GM18499 (cell line): Measurements from ENCODE around the gene GALNT14.
A peak's percentile ranks its signal among the peaks of the same experiment; 100 is the strongest.

ENCODE experiments used
- ATAC-seq: cut with Tn5 transposase; IDR thresholded peaks from one replicate; pipeline ENCODE4 v1.9.1; 2021; ENCODE audit warnings: moderate number of reproducible peaks; ENCODE audit not compliant: insufficient read depth, unreplicated experiment

Gene GALNT14

GRCh38 chr2:31058096-31059035, 79.9 kb downstream of the GALNT14 start:
- no peak for ATAC-seq

GRCh38 chr2:31057691-31058090, 80.5 kb downstream of the GALNT14 start:
- no peak for ATAC-seq

GRCh38 chr2:31055938-31056337, 82.3 kb downstream of the GALNT14 start:
- ATAC-seq: no peak

GRCh38 chr2:31054842-31055388, 83.3 kb downstream of the GALNT14 start:
- no peak for ATAC-seq

- ATAC-seq: no peak
Observed at GRCh38 chr2:31053929-31054782, 84.1 kb downstream of the GALNT14 start.

- no peak for ATAC-seq
Observed at GRCh38 chr2:31052284-31052683, 86.0 kb downstream of the GALNT14 start.

GRCh38 chr2:31051258-31052140, 86.7 kb downstream of the GALNT14 start:
- no peak for ATAC-seq

GRCh38 chr2:31049916-31050588, 88.2 kb downstream of the GALNT14 start:
- ATAC-seq: no peak

GRCh38 chr2:31049264-31049663, 89.0 kb downstream of the GALNT14 start:
- ATAC-seq: no peak

- no peak for ATAC-seq
Observed at GRCh38 chr2:31047599-31047998, 90.6 kb downstream of the GALNT14 start.

- ATAC-seq: no peak
Observed at GRCh38 chr2:31038385-31038784, 99.9 kb downstream of the GALNT14 start.

- no peak for ATAC-seq
Observed at GRCh38 chr2:31037058-31037457, 101.2 kb downstream of the GALNT14 start.

GRCh38 chr2:31033032-31033431, 105.2 kb downstream of the GALNT14 start:
- ATAC-seq: no peak

GRCh38 chr2:31032475-31032874, 105.8 kb downstream of the GALNT14 start:
- ATAC-seq: no peak

- peak; percentile 99 for ATAC-seq
Observed at GRCh38 chr2:31031132-31031706, 107.0 kb downstream of the GALNT14 start.

- no peak for ATAC-seq
Observed at GRCh38 chr2:31028417-31028816, 109.8 kb downstream of the GALNT14 start.

GRCh38 chr2:31027549-31027948, 110.7 kb downstream of the GALNT14 start:
- ATAC-seq: no peak

GRCh38 chr2:31023541-31023940, 114.7 kb downstream of the GALNT14 start:
- no peak for ATAC-seq

- ATAC-seq: no peak
Observed at GRCh38 chr2:31020713-31021112, 117.5 kb downstream of the GALNT14 start.
